Liver (tissue), 9 donors: Measurements from ENCODE around the gene OARD1. TPM values are rescaled to one million over a fixed set of nuclear protein-coding genes. Genes with fewer than 3 reads are reported as not detected.

ENCODE experiments used
- DNase-seq: peaks from one replicate; pipeline ENCODE4 v3.0.0-alpha.2; 2017; ENCODE audit warnings: low spot score
- H3K27ac ChIP-seq, 2 donors: one replicate each; pipeline ENCODE4 v1.7.0; 2013; ENCODE audit warnings: inconsistent platforms in 2 of 2, low read length in 2 of 2, control low read depth in 1 of 2, low read depth in 1 of 2, mild to moderate bottlenecking in 1 of 2
- H3K27me3 ChIP-seq, 4 donors: one replicate each; pipeline versions ENCODE4 v1.6.1 to v1.7.0; 2013; ENCODE audit warnings: low read length in 3 of 4, inconsistent platforms in 1 of 4, mild to moderate bottlenecking in 1 of 4, moderate library complexity in 1 of 4; ENCODE audit not compliant: control insufficient read depth in 4 of 4, insufficient read depth in 4 of 4
- H3K36me3 ChIP-seq, 4 donors: one replicate each; pipeline versions ENCODE4 v1.6.1 to v1.7.0; 2013; ENCODE audit warnings: low read length in 3 of 4, mild to moderate bottlenecking in 3 of 4, low read depth in 1 of 4, moderate library complexity in 1 of 4; ENCODE audit not compliant: control insufficient read depth in 4 of 4, insufficient read depth in 3 of 4
- H3K4me1 ChIP-seq, 4 donors: one replicate each; pipeline versions ENCODE4 v1.6.1 to v1.7.0; 2013; ENCODE audit warnings: low read length in 3 of 4, mild to moderate bottlenecking in 3 of 4, moderate library complexity in 1 of 4; ENCODE audit not compliant: control insufficient read depth in 4 of 4, insufficient read depth in 4 of 4
- H3K4me3 ChIP-seq, 3 donors: one replicate each; pipeline versions ENCODE4 v1.6.1 to v1.7.0; 2013; ENCODE audit warnings: low read length in 3 of 3, control low read depth in 1 of 3, low read depth in 1 of 3, mild to moderate bottlenecking in 1 of 3
- H3K9ac ChIP-seq, 2 donors: one replicate each; pipeline ENCODE4 v1.7.0; 2013; ENCODE audit warnings: low read length in 2 of 2, mild to moderate bottlenecking in 2 of 2, moderate library complexity in 2 of 2, control low read depth in 1 of 2, low read depth in 1 of 2
- H3K9me3 ChIP-seq, 4 donors: one replicate each; pipeline versions ENCODE4 v1.6.1 to v1.7.0; 2013; ENCODE audit warnings: low read length in 3 of 4; ENCODE audit not compliant: control insufficient read depth in 4 of 4
- EGR1 ChIP-seq, 2 donors: IDR thresholded peaks; 2 replicates each; pipeline ENCODE4 v1.6.1; 2016 to 2018; ENCODE audit warnings: antibody characterized with exemption in 2 of 2, low read depth in 2 of 2
- FOXA1 ChIP-seq: IDR thresholded peaks from 2 replicates; pipeline ENCODE4 v1.6.1; 2016; ENCODE audit warnings: antibody characterized with exemption
- FOXA2 ChIP-seq: IDR thresholded peaks from 2 replicates; pipeline ENCODE4 v1.6.1; 2016; ENCODE audit warnings: antibody characterized with exemption
- GABPA ChIP-seq, 2 donors: IDR thresholded peaks in 1 of 2; conservative IDR thresholded peaks in 1 of 2; 2 replicates each; pipeline ENCODE4 v1.6.1; 2016; ENCODE audit warnings: antibody characterized with exemption in 2 of 2, mild to moderate bottlenecking in 1 of 2, moderate library complexity in 1 of 2
- HNF4G ChIP-seq: IDR thresholded peaks from 2 replicates; pipeline ENCODE4 v1.6.1; 2016; ENCODE audit warnings: antibody characterized with exemption
- JUND ChIP-seq, 2 donors: IDR thresholded peaks; 2 replicates each; pipeline ENCODE4 v1.6.1; 2016; ENCODE audit warnings: antibody characterized with exemption in 2 of 2
- MAX ChIP-seq: IDR thresholded peaks from 2 replicates; pipeline ENCODE4 v1.6.1; 2016; ENCODE audit warnings: antibody characterized with exemption
- RAD21 ChIP-seq, 2 donors: IDR thresholded peaks; 2 replicates each; pipeline ENCODE4 v1.6.1; 2016; ENCODE audit warnings: antibody characterized with exemption in 2 of 2, mild to moderate bottlenecking in 2 of 2
- REST ChIP-seq: IDR thresholded peaks from 2 replicates; pipeline ENCODE4 v1.6.1; 2016; ENCODE audit warnings: antibody characterized with exemption, mild to moderate bottlenecking
- RXRA ChIP-seq, 2 donors: IDR thresholded peaks; 2 replicates each; pipeline ENCODE4 v1.6.1; 2017 to 2018; ENCODE audit warnings: antibody characterized with exemption in 2 of 2, mild to moderate bottlenecking in 1 of 2
- SP1 ChIP-seq: IDR thresholded peaks from 2 replicates; pipeline ENCODE4 v1.6.1; 2018; ENCODE audit warnings: antibody characterized with exemption, mild to moderate bottlenecking
- YY1 ChIP-seq: IDR thresholded peaks from 2 replicates; pipeline ENCODE4 v1.6.1; 2016; ENCODE audit warnings: antibody characterized with exemption, mild to moderate bottlenecking
- WGBS: extraction: QIAGEN DNeasy Blood & Tissue Kit; methylation state at CpG from one replicate; pipeline ENCODE4 v1.1.7; 2013; 5-methylcytosine and 5-hydroxymethylcytosine counted together
- polyA plus RNA-seq, 2 donors: library from polyadenylated mRNA; stranded (reverse) in 1 of 2; unstranded in 1 of 2; fragments of 200-250 nt in 1 of 2; fragments of >200 nt in 1 of 2; fragmentation: Nextera tagmentation in 1 of 2; extraction: Ambion mirVana in 1 of 2; gene quantifications; one replicate each; pipeline versions ENCODE4 v1.2.1 to v1.2.3, GENCODE V29; 2013 to 2015
- total RNA-seq, 2 donors: library from RNA; depleted of rRNA; stranded (reverse); fragments of >200 nt; gene quantifications; one replicate each; pipeline ENCODE4 v1.2.3, GENCODE V29; 2014
- TF ChIP-seq, protein P1 (sequence below): IDR thresholded peaks from 2 replicates; pipeline ENCODE4 v1.6.1; 2016; ENCODE audit warnings: antibody characterized with exemption
- TF ChIP-seq, protein P2 (sequence below): IDR thresholded peaks from 2 replicates; pipeline ENCODE4 v1.6.1; 2016; ENCODE audit warnings: antibody characterized with exemption
- donor health status: healthy.
- donor health status: healthy.
- donor health status: healthy.
- donor health status: healthy.
- donor health status: healthy.

The OARD1 gene
- total and polyA plus RNA-seq, 4 donors, result 20.1 to 28.6 (median 23.0) TPM

DNA sequence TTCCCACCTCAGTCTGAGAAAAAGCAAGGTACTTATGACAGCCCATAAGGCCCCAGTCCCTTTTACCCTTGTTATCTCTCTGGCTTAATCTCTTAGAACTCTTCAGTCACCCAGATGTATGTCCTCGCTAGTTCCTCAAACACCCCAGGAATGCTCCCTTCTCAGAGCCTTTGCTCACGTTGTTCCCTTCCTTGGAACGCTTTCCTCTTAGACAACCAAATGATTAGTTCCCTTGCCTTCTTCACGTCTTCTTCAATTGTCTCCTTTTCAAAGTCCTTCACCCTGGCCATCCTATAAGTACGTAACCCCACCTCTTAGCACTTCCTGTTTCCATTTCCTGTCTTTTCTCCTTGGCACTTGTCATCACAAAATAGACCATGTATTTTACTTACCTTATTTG, 20.3 kb downstream of the OARD1 start:
- Histone ChIP-seq H3K9ac (no peak overlapping the region), H3K27me3 (no peaks in the 10 kb centered on the region), H3K36me3 (peaks cover 0 to 2% (median 1%) of the 10 kb centered on the region in 4 donors), H3K4me1 (peaks cover 0 to 4% (median 3%) of the 10 kb centered on the region in 4 donors), H3K27ac (no peak overlapping the region), H3K9me3 (no peaks in the 10 kb centered on the region), H3K4me3 (no peak overlapping the region)
- TF ChIP-seq, protein P1, sequence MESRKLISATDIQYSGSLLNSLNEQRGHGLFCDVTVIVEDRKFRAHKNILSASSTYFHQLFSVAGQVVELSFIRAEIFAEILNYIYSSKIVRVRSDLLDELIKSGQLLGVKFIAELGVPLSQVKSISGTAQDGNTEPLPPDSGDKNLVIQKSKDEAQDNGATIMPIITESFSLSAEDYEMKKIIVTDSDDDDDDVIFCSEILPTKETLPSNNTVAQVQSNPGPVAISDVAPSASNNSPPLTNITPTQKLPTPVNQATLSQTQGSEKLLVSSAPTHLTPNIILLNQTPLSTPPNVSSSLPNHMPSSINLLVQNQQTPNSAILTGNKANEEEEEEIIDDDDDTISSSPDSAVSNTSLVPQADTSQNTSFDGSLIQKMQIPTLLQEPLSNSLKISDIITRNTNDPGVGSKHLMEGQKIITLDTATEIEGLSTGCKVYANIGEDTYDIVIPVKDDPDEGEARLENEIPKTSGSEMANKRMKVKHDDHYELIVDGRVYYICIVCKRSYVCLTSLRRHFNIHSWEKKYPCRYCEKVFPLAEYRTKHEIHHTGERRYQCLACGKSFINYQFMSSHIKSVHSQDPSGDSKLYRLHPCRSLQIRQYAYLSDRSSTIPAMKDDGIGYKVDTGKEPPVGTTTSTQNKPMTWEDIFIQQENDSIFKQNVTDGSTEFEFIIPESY, result no peak
- TF ChIP-seq HNF4G (no peak), FOXA1 (no peak), REST (no peak)
- DNase-seq, result no peak
- 80% methylated on average over 5 of the region's 5 CpGs for WGBS

GRCh38 chr6:41050536-41050935, 21.6 kb downstream of the OARD1 start:
- peaks cover 6 to 18% (median 15%) of the 10 kb centered on the region in 4 donors for H3K4me1 ChIP-seq
- H3K27me3 ChIP-seq, result no peaks in the 10 kb centered on the region
- TF ChIP-seq RXRA (IDR thresholded peaks at IDR 0.05) (no peak), RAD21 (IDR thresholded peaks at IDR 0.05) (no peak), JUND (IDR thresholded peaks at IDR 0.05) (no peak), EGR1 (IDR thresholded peaks at IDR 0.05; ENCODE audit: low read depth in 2 of 2) (no peak), SP1 (no peak), FOXA2 (no peak), FOXA1 (no peak), MAX (no peak), YY1 (no peak), GABPA (IDR thresholded peaks at IDR 0.05 in 1 of 2, conservative IDR thresholded peaks at IDR 0.05 in 1 of 2) (no peak), REST (no peak)
- TF ChIP-seq, protein P1, result no peak
- TF ChIP-seq, protein P2, sequence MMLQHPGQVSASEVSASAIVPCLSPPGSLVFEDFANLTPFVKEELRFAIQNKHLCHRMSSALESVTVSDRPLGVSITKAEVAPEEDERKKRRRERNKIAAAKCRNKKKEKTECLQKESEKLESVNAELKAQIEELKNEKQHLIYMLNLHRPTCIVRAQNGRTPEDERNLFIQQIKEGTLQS, result no peak
- H3K36me3 ChIP-seq, result peaks cover 0 to 1% (median 0%) of the 10 kb centered on the region in 4 donors
- WGBS, result 82% methylated on average over 3 of the region's 3 CpGs
- H3K9ac ChIP-seq, result no peak overlapping the region
- H3K4me3 ChIP-seq, result no peak overlapping the region
- no peaks in the 10 kb centered on the region for H3K9me3 ChIP-seq
- DNase-seq, result no peak
- no peak overlapping the region for H3K27ac ChIP-seq
